GM18505 (cell line): ENCODE measurements around the gene B3GNT9.
A peak's percentile ranks its signal among the peaks of the same experiment; 100 is the strongest.

ENCODE experiments used
- ATAC-seq: cut with Tn5 transposase; IDR thresholded peaks from one replicate; pipeline ENCODE4 v1.9.1; 2021; ENCODE audit not compliant: unreplicated experiment
- POLR2A ChIP-seq: IDR thresholded peaks from 4 replicates; pipeline ENCODE4 v1.6.1; 2011; ENCODE audit warnings: borderline replicate concordance; ENCODE audit not compliant: insufficient read depth, insufficient read length; ENCODE audit errors: extremely low read depth

Gene B3GNT9

GRCh38 chr16:67157892-67158635, 7.3 kb upstream of the B3GNT9 start:
- ATAC-seq, result no peak

GRCh38 chr16:67157106-67157748, 6.4 kb upstream of the B3GNT9 start:
- ATAC-seq, result no peak
- TF ChIP-seq POLR2A, result no peak

More at GRCh38 chr16:67157892-67158635, 7.3 kb upstream of the B3GNT9 start:
- TF ChIP-seq POLR2A, result no peak

GRCh38 chr16:67156143-67156844, 5.5 kb upstream of the B3GNT9 start:
- ATAC-seq, result no peak
- no peak for TF ChIP-seq POLR2A

GRCh38 chr16:67155295-67156142, 4.7 kb upstream of the B3GNT9 start:
- ATAC-seq, result peak; percentile 23
- no peak for TF ChIP-seq POLR2A

GRCh38 chr16:67154578-67155294, 3.9 kb upstream of the B3GNT9 start:
- TF ChIP-seq POLR2A, result no peak
- ATAC-seq, result no peak

GRCh38 chr16:67151431-67152097, 766 bp upstream of the B3GNT9 start:
- ATAC-seq, result no peak
- TF ChIP-seq POLR2A, result no peak

- no peak for ATAC-seq
- no peak for TF ChIP-seq POLR2A
Measured at GRCh38 chr16:67150047-67150832, 558 bp downstream of the B3GNT9 start.

GRCh38 chr16:67149276-67150046, 1.3 kb downstream of the B3GNT9 start:
- ATAC-seq, result no peak
- TF ChIP-seq POLR2A, result no peak

- no peak for ATAC-seq
Measured at GRCh38 chr16:67148656-67149275, 2.0 kb downstream of the B3GNT9 start.

GRCh38 chr16:67148221-67148620, 2.6 kb downstream of the B3GNT9 start:
- no peak for TF ChIP-seq POLR2A
- no peak for ATAC-seq

More at GRCh38 chr16:67148656-67149275, 2.0 kb downstream of the B3GNT9 start:
- no peak for TF ChIP-seq POLR2A

- TF ChIP-seq POLR2A, result no peak
- ATAC-seq, result no peak
Measured at GRCh38 chr16:67147437-67148140, 3.2 kb downstream of the B3GNT9 start.
